ENCODE data around the gene ANKRD37. TPM values are rescaled to one million over a fixed set of nuclear protein-coding genes. Genes with fewer than 3 reads are reported as not detected.

Gene ANKRD37
- total and polyA plus RNA-seq, 2 donors (not counting 3 experiments of a cell fraction or from before 2014, with no cell fraction given) = 4.0 to 5.8 TPM

DNA sequence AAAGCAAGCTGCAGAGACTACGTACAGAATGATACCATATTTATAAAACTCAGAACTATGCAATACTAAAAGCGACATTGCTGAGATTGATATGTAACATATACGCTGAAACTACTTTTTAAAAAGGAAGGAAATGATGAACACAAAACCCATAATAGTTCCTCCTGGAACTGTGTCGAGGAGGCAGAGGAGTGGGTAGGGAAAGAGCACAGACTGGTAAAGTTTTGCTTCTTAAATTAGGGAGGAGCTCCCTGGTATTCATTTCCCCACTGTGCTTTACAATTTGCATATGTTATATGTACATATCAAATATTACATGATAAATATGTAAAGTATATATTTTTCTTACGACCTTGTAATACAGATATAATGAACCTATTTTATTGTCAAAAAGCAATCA is 15.2 kb downstream of the ANKRD37 start:
- Histone ChIP-seq H3K9me3 (replicated peaks; ENCODE audit: control insufficient read depth, insufficient read depth, low read length) (no peaks in the 10 kb centered on the region), H3K4me3 (replicated peaks in 1 of 3; ENCODE audit: insufficient read depth in 1 of 3, low read depth in 1 of 3, low read length in 3 of 3) (peak overlapping the region in 1 of 3 experiments; percentile 19), H3K4me2 (ENCODE audit: insufficient read depth, low read length) (peak overlapping the region; percentile 62), H3K36me3 (ENCODE audit: control insufficient read depth in 2 of 2, extremely low read depth in 1 of 2, insufficient read depth in 2 of 2, low read length in 2 of 2) (no peaks in the 10 kb centered on the region), H4K20me1 (replicated peaks; ENCODE audit: control insufficient read depth, extremely low read depth, insufficient read depth, low read length) (no peaks in the 10 kb centered on the region), H3K4me1 (ENCODE audit: control insufficient read depth, extremely low read depth, insufficient read depth, low read length) (peaks cover 21% of the 10 kb centered on the region), H3K27me3 (ENCODE audit: control insufficient read depth in 2 of 2, insufficient read depth in 2 of 2, low read length in 2 of 2) (no peaks in the 10 kb centered on the region), H3K9ac (replicated peaks; ENCODE audit: extremely low read depth, insufficient read depth, low read length) (peak overlapping the region; percentile 54), H2AFZ (ENCODE audit: low read depth, low read length) (peak overlapping the region; percentile 44), H3K9me1 (replicated peaks; ENCODE audit: control insufficient read depth, extremely low read depth, insufficient read depth, low read length) (no peaks in the 10 kb centered on the region), H3K79me2 (ENCODE audit: control insufficient read depth, insufficient read depth, low read length) (no peaks in the 10 kb centered on the region), H3K27ac (ENCODE audit: insufficient read depth, low read depth, low read length) (peak overlapping the region; percentile 87)
- BruUV-seq (replicated peaks) = no TSS peak
- dilution Hi-C loops (cut with MboI; ENCODE audit: extremely low pct_ligation_motif_present, low sequenced_read_pairs) = no loop called here
- DNase-seq (ENCODE audit: low read depth, low spot score) (peak; percentile 44), FAIRE-seq (no peak)
- ChIA-PET POLR2A (interaction anchor here (1.2 kb wide), 1 partner anchor 14 kb away, joined by 4 read pairs; no protein-coding TSS in a partner anchor), CTCF (interaction anchor here (0.6 to 2.0 kb wide), 10 partner anchors 8 to 626 kb away, joined by 3 to 10 read pairs (median 4); partner anchors contain the start of genes ANKRD37 and UFSP2)
- intact Hi-C loops (cut with micrococcal nuclease) = loop anchor here (1.0 to 5.0 kb wide), 3 partner anchors 16 to 210 kb away; partner anchors contain the start of genes ANKRD37 and CFAP97
- TF ChIP-seq FOS (IDR thresholded peaks at IDR 0.05; ENCODE audit: borderline replicate concordance, insufficient read depth, low read length) = no peak
- TF ChIP-seq, protein P1, sequence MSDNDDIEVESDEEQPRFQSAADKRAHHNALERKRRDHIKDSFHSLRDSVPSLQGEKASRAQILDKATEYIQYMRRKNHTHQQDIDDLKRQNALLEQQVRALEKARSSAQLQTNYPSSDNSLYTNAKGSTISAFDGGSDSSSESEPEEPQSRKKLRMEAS (IDR thresholded peaks at IDR 0.05; ENCODE audit: insufficient read depth, insufficient read length) = no peak
- TF ChIP-seq MYC (IDR thresholded peaks at IDR 0.05; ENCODE audit: low read depth, low read length) = no peak
- TF ChIP-seq, protein P2, sequence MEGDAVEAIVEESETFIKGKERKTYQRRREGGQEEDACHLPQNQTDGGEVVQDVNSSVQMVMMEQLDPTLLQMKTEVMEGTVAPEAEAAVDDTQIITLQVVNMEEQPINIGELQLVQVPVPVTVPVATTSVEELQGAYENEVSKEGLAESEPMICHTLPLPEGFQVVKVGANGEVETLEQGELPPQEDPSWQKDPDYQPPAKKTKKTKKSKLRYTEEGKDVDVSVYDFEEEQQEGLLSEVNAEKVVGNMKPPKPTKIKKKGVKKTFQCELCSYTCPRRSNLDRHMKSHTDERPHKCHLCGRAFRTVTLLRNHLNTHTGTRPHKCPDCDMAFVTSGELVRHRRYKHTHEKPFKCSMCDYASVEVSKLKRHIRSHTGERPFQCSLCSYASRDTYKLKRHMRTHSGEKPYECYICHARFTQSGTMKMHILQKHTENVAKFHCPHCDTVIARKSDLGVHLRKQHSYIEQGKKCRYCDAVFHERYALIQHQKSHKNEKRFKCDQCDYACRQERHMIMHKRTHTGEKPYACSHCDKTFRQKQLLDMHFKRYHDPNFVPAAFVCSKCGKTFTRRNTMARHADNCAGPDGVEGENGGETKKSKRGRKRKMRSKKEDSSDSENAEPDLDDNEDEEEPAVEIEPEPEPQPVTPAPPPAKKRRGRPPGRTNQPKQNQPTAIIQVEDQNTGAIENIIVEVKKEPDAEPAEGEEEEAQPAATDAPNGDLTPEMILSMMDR (IDR thresholded peaks at IDR 0.05; ENCODE audit: extremely low read depth in 1 of 2, insufficient read depth in 1 of 2, low read depth in 1 of 2, low read length in 2 of 2) = no peak
- TF ChIP-seq POLR2AphosphoS5 (IDR thresholded peaks at IDR 0.05; ENCODE audit: insufficient read depth, low read depth, low read length) = no peak
- no peak for TF ChIP-seq POLR2A (IDR thresholded peaks at IDR 0.05; ENCODE audit: low read depth, low read length)
- TF ChIP-seq GATA2 (IDR thresholded peaks at IDR 0.05; ENCODE audit: insufficient read depth, insufficient read length, low read depth, low read length) = no peak
- no peak for TF ChIP-seq JUN (IDR thresholded peaks at IDR 0.05; ENCODE audit: borderline replicate concordance, insufficient read depth, insufficient read length, low read depth)
- TF ChIP-seq EZH2 (IDR thresholded peaks at IDR 0.05; ENCODE audit: borderline replicate concordance, low read depth, low read length, severe bottlenecking) = no peak
